Stomach (tissue), 9 donors: Measurements from ENCODE around the gene C1R. TPM values are rescaled to one million over a fixed set of nuclear protein-coding genes. Genes with fewer than 3 reads are reported as not detected.

Source experiments
- DNase-seq, 2 donors: peaks; one replicate each; pipeline versions ENCODE4 v3.0.0 to v3.0.0-alpha.2; 2013 to 2019
- H3K27ac ChIP-seq, 5 donors: fragments of 200-600 bp in 4 of 5; sonication (generic) in 4 of 5; one replicate each; pipeline ENCODE4 v1.5.1; 2013 to 2019; ENCODE audit warnings: mild to moderate bottlenecking in 1 of 5, moderate library complexity in 1 of 5
- H3K27me3 ChIP-seq, 3 donors: fragments of 200-600 bp; sonication (generic); one replicate each; pipeline ENCODE4 v1.5.1; 2017 to 2019; ENCODE audit warnings: mixed run types in 1 of 3
- H3K36me3 ChIP-seq, 4 donors: fragments of 200-600 bp; sonication (generic); 1 replicate in 3 of 4; 2 replicates in 1 of 4; pipeline ENCODE4 v1.5.1; 2016 to 2019
- H3K4me1 ChIP-seq, 4 donors: fragments of 200-600 bp; sonication (generic); one replicate each; pipeline ENCODE4 v1.5.1; 2016 to 2019
- H3K4me3 ChIP-seq, 4 donors: fragments of 200-600 bp; sonication (generic) in 3 of 4; one replicate each; pipeline ENCODE4 v1.5.1; 2016 to 2019; ENCODE audit warnings: mild to moderate bottlenecking in 1 of 4
- H3K9me3 ChIP-seq, 4 donors: fragments of 200-600 bp; sonication (generic); one replicate each; pipeline ENCODE4 v1.5.1; 2016 to 2019
- EP300 ChIP-seq: sonication (generic); formaldehyde crosslinking; IDR thresholded peaks from one replicate; pipeline ENCODE4 v1.6.1; 2017; ENCODE audit warnings: antibody characterized with exemption
- POLR2A ChIP-seq, 4 donors: fragments of 450-650 bp; IDR thresholded peaks; one replicate each; pipeline ENCODE4 v1.6.1; 2016; ENCODE audit warnings: antibody characterized with exemption in 4 of 4, control low read depth in 2 of 4, mild to moderate bottlenecking in 1 of 4, moderate library complexity in 1 of 4
- POLR2AphosphoS5 ChIP-seq, 3 donors: sonication (generic); formaldehyde crosslinking; IDR thresholded peaks; one replicate each; pipeline ENCODE4 v1.6.1; 2016; ENCODE audit warnings: antibody characterized with exemption in 3 of 3
- WGBS, 5 donors: extraction: QIAGEN DNeasy Blood & Tissue Kit in 3 of 5; methylation state at CpG; one replicate each; pipeline versions ENCODE4 v1.1.5 to v1.1.7; 2013 to 2018; 5-methylcytosine and 5-hydroxymethylcytosine counted together
- intact Hi-C: fragments of 100-400 bp; cut with DNase I; formaldehyde crosslinking; loops from one replicate; pipeline ENCODE4 v1.15.1; 2023; ENCODE audit warnings: low total_unique reads
- polyA plus RNA-seq, 3 donors: library from polyadenylated mRNA; stranded (reverse); fragments of 200-250 nt; gene quantifications; one replicate each; pipeline ENCODE4 v1.2.3, GENCODE V29; 2013
- total RNA-seq, 5 donors: library from RNA; depleted of rRNA; stranded (reverse); fragments of >200 nt; gene quantifications; one replicate each; pipeline versions ENCODE4 v1.1.0 to v1.2.3, GENCODE V29; 2014 to 2016
- TF ChIP-seq, protein P1 (sequence below), 7 experiments: fragments of 450-650 bp in 4 of 7; fragments of 200-600 bp in 3 of 7; sonication (generic) in 3 of 7; IDR thresholded peaks; one replicate each; pipeline ENCODE4 v1.5.1; 2016 to 2019; ENCODE audit warnings: antibody characterized with exemption in 7 of 7, control low read depth in 2 of 7, mild to moderate bottlenecking in 1 of 7
- donor health status: healthy with polysubstance abuse.
- donor health status: Bipolar disorder and iron deficiency.
- donor health status: healthy.

Gene C1R
- total and polyA plus RNA-seq, 8 donors = 68.9 to 312 (median 133) TPM

DNA sequence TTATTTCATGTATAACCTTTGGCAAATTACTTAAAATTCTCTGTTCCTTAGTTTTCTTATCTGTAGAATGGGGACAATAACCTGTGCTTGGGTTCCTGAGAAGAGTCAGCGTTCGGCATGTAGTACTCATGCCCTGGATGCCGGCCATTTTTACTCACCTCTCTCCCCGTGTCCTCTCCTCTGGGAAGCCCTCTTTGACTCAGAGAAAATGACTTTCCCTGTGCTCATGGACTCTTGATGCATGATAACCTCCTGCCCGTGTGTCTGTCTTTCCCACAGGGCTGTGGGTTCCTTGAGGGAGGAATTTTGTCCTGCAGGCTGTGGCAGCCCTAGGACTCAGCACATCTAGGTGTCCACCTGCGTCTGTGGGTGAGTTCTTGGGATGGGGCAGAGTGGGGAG lies 22.6 kb upstream of the C1R start:
- Histone ChIP-seq H3K4me1 (peaks cover 0 to 31% (median 9%) of the 10 kb centered on the region in 4 donors), H3K27me3 (no peaks in the 10 kb centered on the region), H3K4me3 (no peak overlapping the region), H3K36me3 (peaks cover 3 to 48% (median 37%) of the 10 kb centered on the region in 4 donors), H3K27ac (no peak overlapping the region), H3K9me3 (no peaks in the 10 kb centered on the region)
- TF ChIP-seq, protein P1, sequence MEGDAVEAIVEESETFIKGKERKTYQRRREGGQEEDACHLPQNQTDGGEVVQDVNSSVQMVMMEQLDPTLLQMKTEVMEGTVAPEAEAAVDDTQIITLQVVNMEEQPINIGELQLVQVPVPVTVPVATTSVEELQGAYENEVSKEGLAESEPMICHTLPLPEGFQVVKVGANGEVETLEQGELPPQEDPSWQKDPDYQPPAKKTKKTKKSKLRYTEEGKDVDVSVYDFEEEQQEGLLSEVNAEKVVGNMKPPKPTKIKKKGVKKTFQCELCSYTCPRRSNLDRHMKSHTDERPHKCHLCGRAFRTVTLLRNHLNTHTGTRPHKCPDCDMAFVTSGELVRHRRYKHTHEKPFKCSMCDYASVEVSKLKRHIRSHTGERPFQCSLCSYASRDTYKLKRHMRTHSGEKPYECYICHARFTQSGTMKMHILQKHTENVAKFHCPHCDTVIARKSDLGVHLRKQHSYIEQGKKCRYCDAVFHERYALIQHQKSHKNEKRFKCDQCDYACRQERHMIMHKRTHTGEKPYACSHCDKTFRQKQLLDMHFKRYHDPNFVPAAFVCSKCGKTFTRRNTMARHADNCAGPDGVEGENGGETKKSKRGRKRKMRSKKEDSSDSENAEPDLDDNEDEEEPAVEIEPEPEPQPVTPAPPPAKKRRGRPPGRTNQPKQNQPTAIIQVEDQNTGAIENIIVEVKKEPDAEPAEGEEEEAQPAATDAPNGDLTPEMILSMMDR (IDR thresholded peaks at IDR 0.05) = no peak
- TF ChIP-seq POLR2A (IDR thresholded peaks at IDR 0.05) (no peak), POLR2AphosphoS5 (IDR thresholded peaks at IDR 0.05) (no peak), EP300 (no peak)
- intact Hi-C loops = loop anchor here (10.0 kb wide), 1 partner anchor 170 kb away; the partner anchor contains the start of genes C12orf57 and RNU7-1
- WGBS, 5 donors = 86 to 89% (median 88%) methylated on average over 6 of the region's 6 CpGs
- no peak for DNase-seq

DNA sequence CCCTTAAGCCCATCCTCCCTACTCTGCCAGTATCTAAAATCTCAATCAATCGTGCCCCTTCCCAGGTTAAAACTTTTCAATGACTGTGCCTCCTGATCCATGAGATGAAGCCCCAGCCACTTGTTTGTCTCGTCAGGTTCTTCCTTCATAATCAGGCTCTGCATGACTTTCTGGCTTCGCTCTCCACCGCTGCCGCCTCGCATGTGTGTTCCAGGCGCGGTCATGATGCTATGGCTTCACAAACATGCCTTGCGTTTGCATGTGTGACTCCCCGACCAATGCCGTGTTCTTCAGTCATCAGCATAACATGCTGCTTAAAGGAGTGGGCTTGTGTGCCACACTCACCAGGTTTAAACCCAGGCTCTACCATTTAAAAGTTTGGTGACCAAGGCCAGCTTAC lies 21.8 kb upstream of the C1R start:
- H3K27ac ChIP-seq = no peak overlapping the region
- intact Hi-C loops = loop anchor here (10.0 kb wide), 1 partner anchor 169 kb away; the partner anchor contains the start of genes C12orf57 and RNU7-1
- no peak for DNase-seq
- no peak overlapping the region for H3K4me3 ChIP-seq
- no peaks in the 10 kb centered on the region for H3K27me3 ChIP-seq
- TF ChIP-seq POLR2AphosphoS5 (IDR thresholded peaks at IDR 0.05) (no peak), EP300 (no peak), POLR2A (IDR thresholded peaks at IDR 0.05) (no peak)
- TF ChIP-seq, protein P1 (IDR thresholded peaks at IDR 0.05) = no peak
- 89 to 94% (median 91%) methylated on average over 11 of the region's 11 CpGs for WGBS, 5 donors
- peaks cover 6 to 40% (median 14%) of the 10 kb centered on the region in 4 donors for H3K4me1 ChIP-seq
- no peaks in the 10 kb centered on the region for H3K9me3 ChIP-seq
- peaks cover 3 to 48% (median 37%) of the 10 kb centered on the region in 4 donors for H3K36me3 ChIP-seq

DNA sequence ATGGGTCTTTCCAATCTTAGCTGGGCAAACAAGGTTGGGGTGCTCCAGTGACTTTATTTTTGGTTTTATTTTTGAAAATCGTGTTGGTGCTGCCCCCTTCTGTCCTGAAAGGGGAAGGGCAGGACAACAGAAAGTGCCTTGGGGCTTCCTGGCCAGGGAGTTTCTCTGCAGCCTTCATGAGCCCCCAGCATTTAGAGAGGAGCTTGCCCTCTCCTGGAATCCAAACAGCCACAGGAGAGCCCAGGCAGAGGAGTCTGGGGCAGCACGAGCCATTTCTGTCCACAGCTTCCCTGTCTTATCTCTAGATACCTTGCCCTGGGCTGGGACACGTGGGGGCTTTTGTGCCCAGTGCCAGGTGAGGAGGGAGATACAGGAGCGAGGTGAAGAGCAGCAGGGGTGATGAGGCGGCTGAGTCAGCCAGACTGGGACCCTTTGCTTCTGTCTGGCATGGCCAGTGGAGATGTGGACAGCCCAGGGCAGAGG lies 21.2 kb upstream of the C1R start:
- H3K4me3 ChIP-seq = peak overlapping the region in 1 of 4 donors; percentile 6
- peaks cover 3 to 46% (median 36%) of the 10 kb centered on the region in 4 donors for H3K36me3 ChIP-seq
- 25 to 46% (median 39%) methylated on average over 3 to 5 of the region's 5 CpGs for WGBS, 5 donors
- H3K27me3 ChIP-seq = no peaks in the 10 kb centered on the region
- peaks cover 6 to 40% (median 14%) of the 10 kb centered on the region in 4 donors for H3K4me1 ChIP-seq
- TF ChIP-seq POLR2A (IDR thresholded peaks at IDR 0.05) = no peak
- TF ChIP-seq, protein P1 (IDR thresholded peaks at IDR 0.05) = peak in 5 of 7 experiments; percentile 58 to 93 (median 86)
- H3K9me3 ChIP-seq = no peaks in the 10 kb centered on the region
- intact Hi-C loops = loop anchor here (10.0 kb wide), 1 partner anchor 169 kb away; the partner anchor contains the start of genes C12orf57 and RNU7-1
- DNase-seq = peak in 1 of 2 donors; percentile 72
- peak overlapping the region in 3 of 5 donors; percentile 3 to 39 (median 15) for H3K27ac ChIP-seq

DNA sequence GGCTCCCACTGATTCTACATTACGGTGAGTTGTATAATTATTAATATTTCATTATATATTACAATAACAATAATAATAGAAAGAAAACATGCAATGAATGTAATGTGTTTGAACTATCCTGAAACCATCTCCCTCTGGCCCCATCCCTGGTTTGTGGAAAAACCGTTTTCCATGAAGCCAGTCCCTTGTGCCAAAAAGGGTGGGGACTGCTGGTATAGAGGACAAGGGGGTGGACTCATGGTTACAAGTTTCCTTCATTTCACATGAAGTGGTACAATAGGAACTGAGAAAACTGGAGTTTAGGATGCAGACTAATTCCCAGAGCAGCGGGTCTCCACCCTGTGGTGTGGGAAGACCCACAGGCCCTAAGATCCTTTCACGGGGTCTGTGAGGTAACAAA lies 19.8 kb upstream of the C1R start:
- DNase-seq = peak in 1 of 2 donors; percentile 57
- WGBS, 5 donors = 75 to 86% (median 79%) methylated on average over 4 of the region's 4 CpGs
- Histone ChIP-seq H3K36me3 (peaks cover 3 to 32% (median 22%) of the 10 kb centered on the region in 4 donors), H3K9me3 (no peaks in the 10 kb centered on the region), H3K4me1 (peaks cover 15 to 50% (median 23%) of the 10 kb centered on the region in 4 donors), H3K4me3 (no peak overlapping the region), H3K27me3 (no peaks in the 10 kb centered on the region), H3K27ac (peak overlapping the region in 2 of 5 donors; percentile 15 to 44)
- intact Hi-C loops = loop anchor here (10.0 kb wide), 1 partner anchor 167 kb away; the partner anchor contains the start of genes C12orf57 and RNU7-1
- TF ChIP-seq, protein P1 (IDR thresholded peaks at IDR 0.05) = no peak
- TF ChIP-seq POLR2A (IDR thresholded peaks at IDR 0.05) = no peak
- no peak for TF ChIP-seq POLR2AphosphoS5 (IDR thresholded peaks at IDR 0.05)
- no peak for TF ChIP-seq EP300
